K562 (cell line): ENCODE measurements around the gene CA6. TPM values are rescaled to one million over a fixed set of nuclear protein-coding genes. Genes with fewer than 3 reads are reported as not detected.

Experiments used
- ARID2 ChIP-seq: fragments of 450-650 bp; IDR thresholded peaks from 2 replicates; pipeline ENCODE4 v1.6.1; 2017; ENCODE audit warnings: antibody characterized with exemption, mild to moderate bottlenecking
- BACH1 ChIP-seq: fragments of 200-800 bp; sonication (Bioruptor generic); IDR thresholded peaks from 2 replicates; pipeline ENCODE4 v1.6.1; 2016; ENCODE audit warnings: missing genetic modification characterization, missing compliant biosample characterization
- ELF4 ChIP-seq: fragments of 450-650 bp; formaldehyde crosslinking; IDR thresholded peaks from 2 replicates; pipeline ENCODE4 v1.4.0; 2022; ENCODE audit warnings: missing genetic modification characterization
- FUS ChIP-seq: fragments of 200-400 bp; formaldehyde crosslinking; optimal IDR thresholded peaks from 2 replicates; pipeline ENCODE3; 2017; ENCODE audit warnings: low read depth, low read length
- HDAC8 ChIP-seq: fragments of 450-650 bp; IDR thresholded peaks from 2 replicates; pipeline ENCODE4 v1.6.1; 2016; ENCODE audit warnings: mild to moderate bottlenecking, missing genetic modification characterization, moderate library complexity, missing compliant biosample characterization
- HMGN3 ChIP-seq: IDR thresholded peaks from 2 replicates; pipeline ENCODE4 v1.6.1; 2011; ENCODE audit warnings: borderline replicate concordance, low read depth, mild to moderate bottlenecking, mixed read lengths, low read length; ENCODE audit not compliant: insufficient read length; ENCODE audit errors: extremely low read depth
- SMAD2 ChIP-seq: fragments of 150-350 bp; IDR thresholded peaks from 2 replicates; pipeline ENCODE4 v1.6.1; 2014; ENCODE audit warnings: low read depth, mild to moderate bottlenecking, low read length
- TOE1 ChIP-seq, 2 experiments: fragments of 450-650 bp in 1 of 2; sonication (generic) in 1 of 2; formaldehyde crosslinking in 1 of 2; IDR thresholded peaks; 2 replicates each; pipeline versions ENCODE4 v1.7.1 to v1.8.0; 2016 to 2022; ENCODE audit warnings: borderline replicate concordance in 2 of 2, mild to moderate bottlenecking in 2 of 2, antibody characterized with exemption in 1 of 2, inconsistent platforms in 1 of 2, low read depth in 1 of 2, missing genetic modification reagents in 1 of 2, moderate library complexity in 1 of 2
- polyA plus RNA-seq, 8 experiments: library from polyadenylated mRNA; depleted of rRNA in 4 of 8; stranded (reverse) in 5 of 8; unstranded in 3 of 8; fragments of >200 nt; fragmentation: Nextera tagmentation in 2 of 8; fragmentation: Illumina TruSeq in 1 of 8; extraction: Ambion mirVana in 2 of 8; extraction: Trizol in 1 of 8; gene quantifications; 2 replicates each; pipeline versions ENCODE4 v1.2.1 to v1.2.3, GENCODE V29; 2011 to 2014; ENCODE audit warnings: inconsistent platforms in 1 of 8, missing spikeins in 1 of 8
- total RNA-seq, 7 experiments: library from RNA; depleted of rRNA in 6 of 7; stranded (reverse); fragments of >200 nt in 6 of 7; fragmentation: Illumina TruSeq in 2 of 7; extraction: Trizol in 2 of 7; gene quantifications; 2 replicates each; pipeline versions ENCODE4 v1.2.1 to v1.2.3, GENCODE V29; 2011 to 2021; ENCODE audit warnings: low replicate concordance in 1 of 7
- TF ChIP-seq, protein P1 (sequence below): fragments of 250-450 bp; sonication (Bioruptor Pico); IDR thresholded peaks from 2 replicates; pipeline ENCODE4 v1.4.0; 2020; ENCODE audit warnings: mild to moderate bottlenecking, moderate library complexity
- TF ChIP-seq, protein P2 (sequence below): fragments of 250-450 bp; sonication (Bioruptor Pico); IDR thresholded peaks from 2 replicates; pipeline ENCODE4 v1.8.0; 2021; ENCODE audit warnings: borderline replicate concordance, mild to moderate bottlenecking, moderate library complexity; ENCODE audit not compliant: poor library complexity, severe bottlenecking
- TF ChIP-seq, protein P3 (sequence below), 2 experiments: fragments of 450-650 bp; formaldehyde crosslinking in 1 of 2; IDR thresholded peaks; 2 replicates each; pipeline versions ENCODE4 v1.4.0 to v1.6.1; 2014 to 2020; ENCODE audit warnings: mild to moderate bottlenecking in 2 of 2, borderline replicate concordance in 1 of 2, low read depth in 1 of 2
- TF ChIP-seq, protein P4 (sequence below), 2 experiments: fragments of 450-650 bp; IDR thresholded peaks; 2 replicates each; pipeline ENCODE4 v1.6.1; 2016

The CA6 gene
- total and polyA plus RNA-seq, 9 of the 15 experiments (the other 6 are each of a cell fraction or from before 2014, with no cell fraction given), result not detected

DNA sequence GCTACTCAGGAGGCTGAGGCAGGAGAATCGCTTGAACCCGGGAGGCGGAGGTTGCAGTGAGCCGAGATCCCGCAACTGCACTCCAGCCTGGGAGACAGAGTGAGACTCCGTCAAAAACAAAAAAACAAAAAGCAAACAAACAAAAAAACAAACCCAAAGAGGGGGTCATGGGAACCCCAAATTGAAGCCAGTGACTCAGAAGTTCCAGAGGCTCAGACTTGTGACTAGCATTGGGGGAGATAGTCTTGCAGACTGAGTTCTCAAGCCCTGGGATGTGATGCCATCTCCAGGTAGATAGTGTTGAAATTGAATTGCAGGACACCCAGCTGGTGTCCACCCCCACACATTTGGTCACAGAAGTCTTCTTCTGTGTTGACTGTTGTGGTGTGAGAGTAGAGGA lies 42.3 kb upstream of the CA6 start (continued):
- no peak for TF ChIP-seq HMGN3
- TF ChIP-seq, protein P1, sequence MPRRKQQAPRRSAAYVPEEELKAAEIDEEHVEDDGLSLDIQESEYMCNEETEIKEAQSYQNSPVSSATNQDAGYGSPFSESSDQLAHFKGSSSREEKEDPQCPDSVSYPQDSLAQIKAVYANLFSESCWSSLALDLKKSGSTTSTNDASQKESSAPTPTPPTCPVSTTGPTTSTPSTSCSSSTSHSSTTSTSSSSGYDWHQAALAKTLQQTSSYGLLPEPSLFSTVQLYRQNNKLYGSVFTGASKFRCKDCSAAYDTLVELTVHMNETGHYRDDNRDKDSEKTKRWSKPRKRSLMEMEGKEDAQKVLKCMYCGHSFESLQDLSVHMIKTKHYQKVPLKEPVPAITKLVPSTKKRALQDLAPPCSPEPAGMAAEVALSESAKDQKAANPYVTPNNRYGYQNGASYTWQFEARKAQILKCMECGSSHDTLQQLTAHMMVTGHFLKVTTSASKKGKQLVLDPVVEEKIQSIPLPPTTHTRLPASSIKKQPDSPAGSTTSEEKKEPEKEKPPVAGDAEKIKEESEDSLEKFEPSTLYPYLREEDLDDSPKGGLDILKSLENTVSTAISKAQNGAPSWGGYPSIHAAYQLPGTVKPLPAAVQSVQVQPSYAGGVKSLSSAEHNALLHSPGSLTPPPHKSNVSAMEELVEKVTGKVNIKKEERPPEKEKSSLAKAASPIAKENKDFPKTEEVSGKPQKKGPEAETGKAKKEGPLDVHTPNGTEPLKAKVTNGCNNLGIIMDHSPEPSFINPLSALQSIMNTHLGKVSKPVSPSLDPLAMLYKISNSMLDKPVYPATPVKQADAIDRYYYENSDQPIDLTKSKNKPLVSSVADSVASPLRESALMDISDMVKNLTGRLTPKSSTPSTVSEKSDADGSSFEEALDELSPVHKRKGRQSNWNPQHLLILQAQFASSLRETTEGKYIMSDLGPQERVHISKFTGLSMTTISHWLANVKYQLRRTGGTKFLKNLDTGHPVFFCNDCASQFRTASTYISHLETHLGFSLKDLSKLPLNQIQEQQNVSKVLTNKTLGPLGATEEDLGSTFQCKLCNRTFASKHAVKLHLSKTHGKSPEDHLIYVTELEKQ (CRISPR knock-in tag), result no peak
- TF ChIP-seq, protein P2, sequence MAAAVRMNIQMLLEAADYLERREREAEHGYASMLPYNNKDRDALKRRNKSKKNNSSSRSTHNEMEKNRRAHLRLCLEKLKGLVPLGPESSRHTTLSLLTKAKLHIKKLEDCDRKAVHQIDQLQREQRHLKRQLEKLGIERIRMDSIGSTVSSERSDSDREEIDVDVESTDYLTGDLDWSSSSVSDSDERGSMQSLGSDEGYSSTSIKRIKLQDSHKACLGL, result no peak
- TF ChIP-seq ELF4 (CRISPR knock-in tag), result no peak
- TF ChIP-seq, protein P3, sequence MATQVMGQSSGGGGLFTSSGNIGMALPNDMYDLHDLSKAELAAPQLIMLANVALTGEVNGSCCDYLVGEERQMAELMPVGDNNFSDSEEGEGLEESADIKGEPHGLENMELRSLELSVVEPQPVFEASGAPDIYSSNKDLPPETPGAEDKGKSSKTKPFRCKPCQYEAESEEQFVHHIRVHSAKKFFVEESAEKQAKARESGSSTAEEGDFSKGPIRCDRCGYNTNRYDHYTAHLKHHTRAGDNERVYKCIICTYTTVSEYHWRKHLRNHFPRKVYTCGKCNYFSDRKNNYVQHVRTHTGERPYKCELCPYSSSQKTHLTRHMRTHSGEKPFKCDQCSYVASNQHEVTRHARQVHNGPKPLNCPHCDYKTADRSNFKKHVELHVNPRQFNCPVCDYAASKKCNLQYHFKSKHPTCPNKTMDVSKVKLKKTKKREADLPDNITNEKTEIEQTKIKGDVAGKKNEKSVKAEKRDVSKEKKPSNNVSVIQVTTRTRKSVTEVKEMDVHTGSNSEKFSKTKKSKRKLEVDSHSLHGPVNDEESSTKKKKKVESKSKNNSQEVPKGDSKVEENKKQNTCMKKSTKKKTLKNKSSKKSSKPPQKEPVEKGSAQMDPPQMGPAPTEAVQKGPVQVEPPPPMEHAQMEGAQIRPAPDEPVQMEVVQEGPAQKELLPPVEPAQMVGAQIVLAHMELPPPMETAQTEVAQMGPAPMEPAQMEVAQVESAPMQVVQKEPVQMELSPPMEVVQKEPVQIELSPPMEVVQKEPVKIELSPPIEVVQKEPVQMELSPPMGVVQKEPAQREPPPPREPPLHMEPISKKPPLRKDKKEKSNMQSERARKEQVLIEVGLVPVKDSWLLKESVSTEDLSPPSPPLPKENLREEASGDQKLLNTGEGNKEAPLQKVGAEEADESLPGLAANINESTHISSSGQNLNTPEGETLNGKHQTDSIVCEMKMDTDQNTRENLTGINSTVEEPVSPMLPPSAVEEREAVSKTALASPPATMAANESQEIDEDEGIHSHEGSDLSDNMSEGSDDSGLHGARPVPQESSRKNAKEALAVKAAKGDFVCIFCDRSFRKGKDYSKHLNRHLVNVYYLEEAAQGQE (IDR thresholded peaks at IDR 0.05; ENCODE audit: borderline replicate concordance), result peak; percentile 45; the same call in 1 of the 2 replicates
- TF ChIP-seq, protein P3 (CRISPR knock-in tag; IDR thresholded peaks at IDR 0.05; ENCODE audit: low read depth), result no peak
- TF ChIP-seq TOE1 (IDR thresholded peaks at IDR 0.05; ENCODE audit: borderline replicate concordance), result 0 out of 2 replicates have a peak, but pooled peaks have one; percentile 20
- TF ChIP-seq TOE1 (CRISPR knock-in tag; IDR thresholded peaks at IDR 0.05; ENCODE audit: borderline replicate concordance, low read depth), result no peak
- TF ChIP-seq, protein P4, sequence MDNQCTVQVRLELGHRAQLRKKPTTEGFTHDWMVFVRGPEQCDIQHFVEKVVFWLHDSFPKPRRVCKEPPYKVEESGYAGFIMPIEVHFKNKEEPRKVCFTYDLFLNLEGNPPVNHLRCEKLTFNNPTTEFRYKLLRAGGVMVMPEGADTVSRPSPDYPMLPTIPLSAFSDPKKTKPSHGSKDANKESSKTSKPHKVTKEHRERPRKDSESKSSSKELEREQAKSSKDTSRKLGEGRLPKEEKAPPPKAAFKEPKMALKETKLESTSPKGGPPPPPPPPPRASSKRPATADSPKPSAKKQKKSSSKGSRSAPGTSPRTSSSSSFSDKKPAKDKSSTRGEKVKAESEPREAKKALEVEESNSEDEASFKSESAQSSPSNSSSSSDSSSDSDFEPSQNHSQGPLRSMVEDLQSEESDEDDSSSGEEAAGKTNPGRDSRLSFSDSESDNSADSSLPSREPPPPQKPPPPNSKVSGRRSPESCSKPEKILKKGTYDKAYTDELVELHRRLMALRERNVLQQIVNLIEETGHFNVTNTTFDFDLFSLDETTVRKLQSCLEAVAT (IDR thresholded peaks at IDR 0.05), result peak in 1 of 2 experiments; percentile 79; a peak in 2 of 4 replicates
- TF ChIP-seq ARID2, result peak; percentile 55; the same call in 1 of the 2 replicates
- no peak for TF ChIP-seq SMAD2
- TF ChIP-seq BACH1 (tag), result no peak
- TF ChIP-seq HDAC8 (tag), result no peak
- no peak for TF ChIP-seq FUS
